AG04450 (cell line): Measurements from ENCODE around the gene ARHGAP19. TPM values are rescaled to one million over a fixed set of nuclear protein-coding genes. Genes with fewer than 3 reads are reported as not detected.

Experiments used
- CTCF ChIA-PET: fragments of 300-600, 350-600 bp; formaldehyde crosslinking; extraction: SDS; loops from one replicate; lab custom pipeline; 2022; ENCODE audit warnings: antibody characterized with exemption, inconsistent platforms; lab: Charles Lee
- POLR2A ChIA-PET: fragments of 350-600 bp; formaldehyde crosslinking; extraction: SDS; loops from one replicate; lab custom pipeline; 2021; ENCODE audit warnings: antibody characterized with exemption, inconsistent platforms; lab: Yijun Ruan, JAX
- DNase-seq: peaks from one replicate; pipeline ENCODE4 v3.0.0-alpha.2; 2011; ENCODE audit warnings: low read depth, low spot score
- H3K27ac ChIP-seq: one replicate; pipeline ENCODE4 v1.5.1; 2012; ENCODE audit warnings: low read depth, low read length, control low read depth
- H3K27me3 ChIP-seq: one replicate; pipeline ENCODE4 v1.6.0; 2012; ENCODE audit warnings: low read length; ENCODE audit not compliant: control insufficient read depth, insufficient read depth
- H3K4me3 ChIP-seq: 2 replicates; pipeline ENCODE4 v1.5.1; 2011; ENCODE audit warnings: mild to moderate bottlenecking, low read depth, low read length, control low read depth
- H3K9me3 ChIP-seq: 2 replicates; pipeline ENCODE4 v1.5.1; 2012; ENCODE audit warnings: low read length; ENCODE audit not compliant: control insufficient read depth, insufficient read depth
- polyA plus RNA-seq: library from polyadenylated mRNA; depleted of rRNA; stranded (reverse); fragments of >200 nt; gene quantifications from 2 replicates; pipeline ENCODE4 v1.2.3, GENCODE V29; 2011
- TF ChIP-seq, protein P1 (sequence below): IDR thresholded peaks from 2 replicates; pipeline ENCODE4 v1.5.1; 2011; ENCODE audit warnings: low read depth, low read length, control low read depth, inconsistent platforms

ARHGAP19 gene
- polyA plus RNA-seq, 1 experiment = 8.6 TPM

DNA sequence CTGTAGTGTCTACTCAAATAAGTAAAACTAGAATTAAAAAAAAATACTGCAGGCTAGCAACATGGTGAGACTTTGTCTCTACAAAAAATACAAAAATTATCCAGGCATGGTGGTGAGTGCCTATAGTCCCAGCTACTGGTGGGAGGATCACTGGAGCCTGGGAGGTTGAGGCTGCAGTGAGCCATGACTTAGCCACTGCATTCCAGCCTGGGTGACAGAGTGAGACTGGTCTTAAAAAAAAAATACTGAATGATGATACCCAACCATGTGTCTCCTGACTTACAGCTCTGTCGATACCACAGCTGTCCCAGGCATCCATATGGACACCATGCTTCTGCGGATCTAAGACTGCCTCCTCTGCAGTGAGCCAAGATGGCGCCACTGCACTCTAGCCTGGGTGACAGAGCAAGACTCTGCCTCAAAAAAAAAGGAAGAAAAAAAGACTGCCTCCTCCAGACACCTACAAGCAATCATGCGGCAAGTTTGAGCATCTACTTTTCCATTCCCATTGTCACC is 18.7 kb upstream of the ARHGAP19 start:
- Histone ChIP-seq H3K27me3 (no peaks in the 10 kb centered on the region), H3K27ac (no peak overlapping the region), H3K4me3 (no peak overlapping the region), H3K9me3 (no peaks in the 10 kb centered on the region)
- TF ChIP-seq, protein P1, sequence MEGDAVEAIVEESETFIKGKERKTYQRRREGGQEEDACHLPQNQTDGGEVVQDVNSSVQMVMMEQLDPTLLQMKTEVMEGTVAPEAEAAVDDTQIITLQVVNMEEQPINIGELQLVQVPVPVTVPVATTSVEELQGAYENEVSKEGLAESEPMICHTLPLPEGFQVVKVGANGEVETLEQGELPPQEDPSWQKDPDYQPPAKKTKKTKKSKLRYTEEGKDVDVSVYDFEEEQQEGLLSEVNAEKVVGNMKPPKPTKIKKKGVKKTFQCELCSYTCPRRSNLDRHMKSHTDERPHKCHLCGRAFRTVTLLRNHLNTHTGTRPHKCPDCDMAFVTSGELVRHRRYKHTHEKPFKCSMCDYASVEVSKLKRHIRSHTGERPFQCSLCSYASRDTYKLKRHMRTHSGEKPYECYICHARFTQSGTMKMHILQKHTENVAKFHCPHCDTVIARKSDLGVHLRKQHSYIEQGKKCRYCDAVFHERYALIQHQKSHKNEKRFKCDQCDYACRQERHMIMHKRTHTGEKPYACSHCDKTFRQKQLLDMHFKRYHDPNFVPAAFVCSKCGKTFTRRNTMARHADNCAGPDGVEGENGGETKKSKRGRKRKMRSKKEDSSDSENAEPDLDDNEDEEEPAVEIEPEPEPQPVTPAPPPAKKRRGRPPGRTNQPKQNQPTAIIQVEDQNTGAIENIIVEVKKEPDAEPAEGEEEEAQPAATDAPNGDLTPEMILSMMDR = no peak
- POLR2A ChIA-PET = no interaction called here
- CTCF ChIA-PET = interaction anchor here (0.9 kb wide), 1 partner anchor 32 kb away, joined by 4 read pairs; no protein-coding TSS in a partner anchor
- no peak for DNase-seq

DNA sequence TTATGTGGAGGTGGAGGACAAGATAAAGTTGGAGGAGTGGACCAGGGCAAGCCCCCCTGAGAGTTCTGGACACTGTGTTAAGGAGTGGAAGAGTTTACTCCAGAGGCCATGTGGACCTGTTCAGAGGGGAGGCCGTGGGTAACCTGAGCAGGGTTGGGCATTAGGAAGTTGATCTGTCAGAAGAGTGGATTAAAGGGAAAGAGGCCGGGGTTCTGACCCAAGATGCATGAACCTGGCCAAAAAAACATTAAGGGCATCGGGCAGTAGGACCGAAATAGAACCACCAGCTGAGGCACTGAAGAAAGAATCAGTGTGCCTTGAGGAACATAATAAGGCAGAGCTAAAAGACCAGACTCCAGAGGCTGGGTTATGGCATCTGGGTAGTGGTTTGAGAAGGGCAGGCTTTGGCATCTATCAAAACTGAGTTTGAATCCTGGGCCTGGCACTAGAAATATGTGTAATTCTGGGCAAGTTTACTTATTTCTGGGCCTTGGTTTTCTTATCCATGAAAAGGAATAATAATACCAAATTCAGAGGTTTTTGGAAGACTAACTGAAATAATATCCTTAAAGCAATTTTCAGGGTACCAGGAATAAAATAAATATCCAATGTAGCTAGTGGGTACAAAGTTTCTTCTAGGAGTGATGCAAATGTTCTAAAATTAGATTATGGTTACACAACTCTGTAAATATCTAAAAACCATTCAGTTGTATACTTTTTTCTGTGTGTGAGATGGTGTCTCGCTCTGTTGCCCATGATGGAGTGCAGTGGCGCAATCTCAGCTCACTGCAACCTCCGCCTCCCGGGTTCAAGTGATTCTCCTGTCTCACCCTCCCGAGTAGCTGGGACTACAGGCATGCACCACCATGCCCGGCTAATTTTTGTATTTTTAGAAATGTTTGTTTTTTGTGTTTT is 15.7 kb upstream of the ARHGAP19 start:
- DNase-seq = no peak
- Histone ChIP-seq H3K4me3 (no peak overlapping the region), H3K27ac (no peak overlapping the region), H3K27me3 (no peaks in the 10 kb centered on the region), H3K9me3 (no peaks in the 10 kb centered on the region)
- POLR2A ChIA-PET = no interaction called here
- CTCF ChIA-PET = interaction anchor here (0.8 kb wide), 1 partner anchor 270 kb away, joined by 5 read pairs; no protein-coding TSS in a partner anchor
- TF ChIP-seq, protein P1 = no peak

DNA sequence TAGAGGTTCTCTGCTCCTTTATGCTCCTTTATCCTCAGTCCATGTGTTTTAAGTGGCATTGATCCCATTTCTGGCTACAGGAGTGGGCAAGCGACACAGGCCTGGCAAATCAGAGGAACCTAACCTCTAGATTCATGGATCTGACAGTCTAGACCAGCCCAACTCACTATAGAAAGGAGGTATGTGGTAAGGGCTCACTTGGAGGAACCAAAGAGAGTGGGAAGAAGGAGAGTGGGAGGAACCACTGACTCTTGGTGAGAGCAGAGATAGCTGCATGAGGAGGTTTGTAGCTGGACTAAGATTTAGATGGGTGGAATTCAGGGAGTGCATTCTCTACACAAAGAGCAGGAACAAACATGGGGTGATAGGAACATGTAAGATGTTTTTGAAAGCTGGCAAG is 15.0 kb upstream of the ARHGAP19 start:
- Histone ChIP-seq H3K27me3 (no peaks in the 10 kb centered on the region), H3K9me3 (no peaks in the 10 kb centered on the region), H3K27ac (no peak overlapping the region), H3K4me3 (no peak overlapping the region)
- DNase-seq = no peak
- TF ChIP-seq, protein P1 = no peak
- ChIA-PET POLR2A (no interaction called here), CTCF (no interaction called here)

DNA sequence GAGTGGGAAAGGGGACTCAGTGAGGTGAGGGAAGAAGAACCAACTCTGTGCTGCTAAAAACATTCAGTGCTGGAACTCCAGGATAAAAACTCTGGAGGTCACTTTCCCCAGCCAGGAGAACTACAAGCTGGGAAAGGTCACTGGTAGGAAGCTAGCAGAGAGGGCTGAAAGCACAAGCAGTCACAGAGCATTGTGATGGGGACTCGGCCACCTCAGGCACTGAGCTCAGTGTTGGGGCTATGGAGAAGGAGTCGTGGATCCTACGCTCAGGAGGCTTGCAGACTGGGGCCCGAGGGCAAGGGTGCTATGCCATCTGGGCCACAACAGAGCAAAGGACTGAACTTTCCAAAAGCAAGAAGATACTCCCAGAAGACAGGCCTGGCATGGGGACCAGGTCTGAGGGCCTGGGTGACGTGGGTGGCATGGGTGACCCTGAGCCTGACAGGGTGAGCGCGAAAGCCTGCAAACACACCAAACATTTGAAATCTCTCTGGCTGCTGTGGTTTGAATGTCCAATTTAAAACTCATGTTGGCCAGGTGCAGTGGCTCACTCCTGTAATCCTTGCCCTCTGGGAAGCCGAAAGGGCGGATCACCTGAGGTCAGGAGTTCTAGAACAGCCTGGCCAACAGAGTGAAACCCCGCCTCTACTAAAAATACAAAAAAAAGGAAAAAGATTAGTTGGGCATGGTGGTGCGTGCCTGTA is 9.8 kb upstream of the ARHGAP19 start:
- ChIA-PET CTCF (interaction anchor here (0.9 kb wide), 1 partner anchor 28 kb away, joined by 3 read pairs; no protein-coding TSS in a partner anchor), POLR2A (no interaction called here)
- Histone ChIP-seq H3K9me3 (no peaks in the 10 kb centered on the region), H3K4me3 (no peak overlapping the region), H3K27ac (no peak overlapping the region), H3K27me3 (peaks cover 3% of the 10 kb centered on the region)
- TF ChIP-seq, protein P1 = no peak
- DNase-seq = no peak

DNA sequence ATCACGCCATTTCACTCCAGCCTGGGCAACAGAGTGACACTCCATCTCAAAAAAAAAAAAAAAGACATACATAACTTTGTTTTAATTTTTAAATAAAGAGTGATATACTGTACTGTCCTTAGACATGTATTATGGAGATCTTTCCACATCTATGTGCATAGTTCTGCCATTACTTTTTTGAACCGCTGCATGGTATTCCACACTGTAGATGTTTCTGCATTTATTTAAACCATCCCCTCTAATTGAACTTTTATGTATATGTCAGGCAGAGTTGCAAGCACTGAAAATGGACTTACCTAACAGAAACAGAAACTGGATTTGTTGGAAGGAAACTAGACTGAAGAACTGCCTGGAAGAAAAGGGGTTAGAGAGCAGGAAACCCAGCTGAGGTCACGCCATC is 8.5 kb upstream of the ARHGAP19 start:
- TF ChIP-seq, protein P1 = no peak
- no peak overlapping the region for H3K27ac ChIP-seq
- H3K4me3 ChIP-seq = no peak overlapping the region
- peaks cover 3% of the 10 kb centered on the region for H3K27me3 ChIP-seq
- POLR2A ChIA-PET = no interaction called here
- no peaks in the 10 kb centered on the region for H3K9me3 ChIP-seq
- DNase-seq = no peak
- CTCF ChIA-PET = no interaction called here
